GM18951 (cell line): Measurements from ENCODE around the gene GLI1.

Experiments used
- POLR2A ChIP-seq: IDR thresholded peaks from 4 replicates; pipeline ENCODE4 v1.6.1; 2011; ENCODE audit warnings: mild to moderate bottlenecking; ENCODE audit not compliant: insufficient read length, insufficient read depth; ENCODE audit errors: extremely low read depth
- in situ Hi-C: fragments of 300-500 bp; cut with MboI; formaldehyde crosslinking; loops from one replicate; pipeline ENCODE4 v1.12.0; 2022; ENCODE audit warnings: low sequenced_read_pairs, mixed read lengths, inconsistent platforms; ENCODE audit not compliant: unreplicated experiment

The GLI1 gene

DNA sequence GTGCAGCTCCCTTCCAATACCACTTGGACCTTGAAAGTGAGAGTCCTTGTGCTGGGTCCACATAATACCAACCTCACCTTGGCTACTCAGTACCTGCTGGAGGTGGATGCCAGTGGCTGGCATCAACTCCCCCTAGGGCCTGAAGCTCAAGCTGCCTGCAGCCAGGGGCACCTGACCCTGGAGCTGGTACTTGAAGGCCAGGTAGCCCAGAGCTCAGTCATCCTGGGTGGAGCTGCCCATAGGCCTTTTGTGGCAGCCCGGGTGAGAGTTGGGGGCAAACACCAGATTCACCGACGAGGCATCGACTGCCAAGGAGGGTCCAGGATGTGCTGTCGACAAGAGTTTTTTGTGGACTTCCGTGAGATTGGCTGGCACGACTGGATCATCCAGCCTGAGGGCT lies 10.2 kb upstream of the GLI1 start:
- in situ Hi-C loops: no loop called here

DNA sequence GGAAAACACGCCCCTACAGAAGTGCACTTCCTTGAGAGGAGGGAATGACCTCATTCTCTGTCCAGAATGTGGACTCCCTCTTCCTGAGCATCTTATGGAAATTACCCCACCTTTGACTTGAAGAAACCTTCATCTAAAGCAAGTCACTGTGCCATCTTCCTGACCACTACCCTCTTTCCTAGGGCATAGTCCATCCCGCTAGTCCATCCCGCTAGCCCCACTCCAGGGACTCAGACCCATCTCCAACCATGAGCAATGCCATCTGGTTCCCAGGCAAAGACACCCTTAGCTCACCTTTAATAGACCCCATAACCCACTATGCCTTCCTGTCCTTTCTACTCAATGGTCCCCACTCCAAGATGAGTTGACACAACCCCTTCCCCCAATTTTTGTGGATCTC lies 9.5 kb upstream of the GLI1 start:
- in situ Hi-C loops: no loop called here
- TF ChIP-seq POLR2A: no peak

More for the DNA sequence above, 10.2 kb upstream of the GLI1 start:
- TF ChIP-seq POLR2A: no peak

DNA sequence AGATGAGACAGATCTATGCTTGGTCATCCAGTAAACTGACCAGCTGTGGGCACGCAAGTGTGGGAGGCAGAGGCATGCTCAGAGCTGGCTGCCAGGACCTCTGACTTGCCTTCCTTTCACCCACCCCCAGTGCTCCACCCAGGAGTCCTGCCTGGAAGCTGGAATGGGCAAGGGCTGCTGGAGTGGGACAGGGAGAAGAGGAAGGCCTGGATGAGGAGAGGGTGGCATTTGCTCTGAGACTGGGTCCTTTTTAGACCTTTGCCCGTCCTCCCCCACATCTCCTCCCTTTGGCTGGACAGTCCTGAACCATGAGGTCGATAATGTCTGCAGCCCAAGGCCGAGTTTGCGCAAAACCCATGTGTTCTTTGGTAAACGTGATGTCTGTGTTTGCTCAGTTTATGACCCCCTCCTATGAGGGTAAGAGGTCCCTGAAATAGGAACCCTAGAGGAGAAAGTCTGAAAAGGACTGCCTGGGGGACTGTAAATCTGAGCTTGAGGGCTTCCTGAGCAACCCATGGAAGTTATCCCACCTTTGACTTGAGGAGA lies 8.3 kb upstream of the GLI1 start:
- TF ChIP-seq POLR2A: no peak

DNA sequence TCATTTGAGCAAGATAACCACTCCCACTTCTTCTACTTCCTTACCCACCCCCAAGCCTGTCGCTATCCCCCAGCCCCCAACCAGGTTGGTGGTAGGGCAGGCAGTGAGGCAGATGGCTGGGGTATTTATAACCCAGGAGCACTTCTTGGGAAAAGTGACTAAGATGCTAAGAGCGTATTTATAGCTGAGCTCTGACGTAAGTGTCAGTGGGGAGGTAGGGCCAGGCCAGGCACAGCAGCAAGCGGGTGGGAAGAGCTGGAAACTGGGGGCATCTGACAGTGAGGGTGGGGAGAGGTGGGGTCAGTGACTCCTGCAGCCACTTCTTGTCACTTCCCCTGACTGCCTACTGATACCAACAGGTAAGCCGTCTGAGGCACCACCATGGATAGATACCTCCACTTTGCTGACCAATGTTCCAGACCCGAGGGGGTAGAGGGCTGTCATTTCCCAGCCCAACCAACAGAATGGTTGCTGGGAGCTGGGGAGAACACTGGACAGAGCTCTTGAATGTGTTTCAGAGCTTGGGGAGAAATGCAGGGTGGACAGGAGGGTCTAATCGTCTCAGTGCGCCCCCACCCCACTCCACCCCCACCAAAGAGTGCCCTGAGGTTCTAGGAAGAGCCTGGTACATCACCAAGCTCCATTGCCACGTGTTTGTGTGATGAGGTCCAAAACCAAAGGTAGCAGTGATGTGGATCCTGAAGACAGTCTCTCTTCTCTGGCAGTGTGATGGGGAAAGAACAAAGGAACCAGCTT lies 7.2 kb upstream of the GLI1 start:
- in situ Hi-C loops: no loop called here
- TF ChIP-seq POLR2A: no peak

More for the DNA sequence above, 8.3 kb upstream of the GLI1 start:
- in situ Hi-C loops: no loop called here

DNA sequence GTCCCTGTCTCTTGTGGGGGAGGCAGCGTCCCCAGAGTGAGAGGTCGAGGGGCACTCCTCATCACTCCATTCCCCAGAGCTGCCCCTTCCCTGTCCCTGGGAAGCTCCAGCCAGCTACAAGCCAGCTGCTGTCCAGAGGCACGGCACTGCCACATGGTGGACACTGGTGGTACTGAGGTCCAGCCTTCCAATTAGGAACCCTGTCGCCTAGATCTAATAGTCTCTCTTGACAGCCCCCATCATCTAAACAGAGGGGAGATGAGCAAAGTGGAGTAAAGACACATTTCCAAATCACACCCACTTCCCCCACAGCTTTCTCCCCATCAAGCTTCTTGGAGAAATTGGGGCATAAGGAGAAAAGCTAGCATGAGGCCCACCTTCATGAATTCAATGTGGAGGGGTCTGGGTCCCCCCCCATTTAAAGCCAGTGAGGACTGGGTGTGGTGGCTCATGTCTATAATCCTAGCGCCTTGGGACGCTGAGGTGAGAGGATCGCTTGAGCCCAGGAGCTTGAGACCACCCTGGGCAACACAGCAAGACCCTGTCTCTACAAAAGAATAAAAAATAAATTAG lies 6.6 kb upstream of the GLI1 start:
- in situ Hi-C loops: no loop called here
- no peak for TF ChIP-seq POLR2A

DNA sequence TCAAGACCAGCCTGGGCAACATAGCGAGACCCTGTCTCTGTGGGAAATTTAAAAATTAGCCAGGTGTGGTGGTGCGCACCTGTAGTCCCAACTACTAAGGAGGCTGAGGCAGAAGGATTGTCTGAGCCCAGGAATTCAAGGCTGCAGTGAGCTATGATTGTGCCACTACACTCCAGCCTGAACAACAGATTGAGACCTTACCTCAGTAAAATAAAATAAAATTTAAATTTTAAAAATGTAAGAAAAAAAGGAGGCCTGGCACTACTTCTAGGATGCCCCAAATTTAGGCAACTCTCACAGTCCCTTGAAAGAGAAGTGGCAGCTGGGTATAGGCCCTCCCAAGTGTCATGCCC lies 5.4 kb upstream of the GLI1 start:
- TF ChIP-seq POLR2A: no peak
- in situ Hi-C loops: no loop called here

DNA sequence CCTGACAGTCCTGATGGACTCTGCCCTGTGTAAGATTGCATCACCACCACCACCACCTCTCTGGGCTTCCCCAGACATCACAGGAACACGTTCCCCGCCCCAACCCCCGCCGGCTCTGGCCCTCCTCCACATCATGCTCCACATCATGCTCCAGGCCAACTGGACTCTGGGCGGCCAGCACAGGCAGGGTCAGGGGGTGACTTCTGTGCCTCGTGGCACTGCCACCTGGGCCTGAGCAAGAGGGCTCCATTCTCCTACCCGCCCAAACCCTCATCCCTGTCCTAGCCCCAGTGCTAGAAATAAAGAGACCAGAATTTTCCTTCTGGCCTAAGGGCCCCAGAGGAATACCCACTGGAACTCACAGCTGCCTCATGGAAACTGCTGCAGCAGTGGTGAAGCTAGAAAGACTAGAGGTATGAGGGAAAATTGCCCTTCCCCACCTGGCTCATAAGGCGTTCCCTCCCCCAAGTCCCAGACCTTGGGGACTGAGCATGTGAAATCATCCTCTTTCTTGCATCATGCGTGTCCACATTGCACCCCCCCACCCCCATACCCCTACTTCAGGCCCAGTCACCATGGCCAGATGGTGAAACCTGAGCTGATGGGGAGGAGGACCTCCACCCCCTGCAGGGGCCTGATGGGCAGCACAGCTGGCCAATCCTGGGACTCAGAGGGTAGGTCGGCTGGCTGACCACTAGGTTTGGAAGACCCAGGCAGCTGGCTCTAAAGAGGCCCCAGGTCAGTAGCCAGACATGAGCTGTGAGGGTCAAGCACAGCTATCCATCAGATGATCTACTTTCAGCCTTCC lies 4.8 kb upstream of the GLI1 start, which contains the start of gene INHBE:
TSS of gene INHBE (plus strand) at position 742 of the 808 bp plus-strand sequence. CDS start 230 bp downstream, outside the sequence.
- peak; percentile 6 for TF ChIP-seq POLR2A
- in situ Hi-C loops: no loop called here

DNA sequence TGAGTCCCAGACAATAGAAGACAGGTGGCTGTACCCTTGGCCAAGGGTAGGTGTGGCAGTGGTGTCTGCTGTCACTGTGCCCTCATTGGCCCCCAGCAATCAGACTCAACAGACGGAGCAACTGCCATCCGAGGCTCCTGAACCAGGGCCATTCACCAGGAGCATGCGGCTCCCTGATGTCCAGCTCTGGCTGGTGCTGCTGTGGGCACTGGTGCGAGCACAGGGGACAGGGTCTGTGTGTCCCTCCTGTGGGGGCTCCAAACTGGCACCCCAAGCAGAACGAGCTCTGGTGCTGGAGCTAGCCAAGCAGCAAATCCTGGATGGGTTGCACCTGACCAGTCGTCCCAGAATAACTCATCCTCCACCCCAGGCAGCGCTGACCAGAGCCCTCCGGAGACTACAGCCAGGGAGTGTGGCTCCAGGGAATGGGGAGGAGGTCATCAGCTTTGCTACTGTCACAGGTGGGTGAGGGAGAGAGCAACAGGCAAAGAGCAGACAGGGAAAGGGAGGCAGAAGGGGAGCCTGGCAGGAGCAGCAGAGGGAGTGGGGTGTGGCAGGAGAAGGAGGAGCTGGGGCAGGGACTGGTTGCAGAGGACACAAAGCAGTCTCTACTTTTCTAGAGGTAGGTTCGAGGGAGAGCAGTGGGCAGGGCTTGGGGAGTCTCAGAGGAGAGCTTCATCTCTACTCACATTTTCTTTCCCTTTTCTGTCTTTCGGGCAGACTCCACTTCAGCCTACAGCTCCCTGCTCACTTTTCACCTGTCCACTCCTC lies 4.0 kb upstream of the GLI1 start:
- in situ Hi-C loops: no loop called here
- TF ChIP-seq POLR2A: no peak

DNA sequence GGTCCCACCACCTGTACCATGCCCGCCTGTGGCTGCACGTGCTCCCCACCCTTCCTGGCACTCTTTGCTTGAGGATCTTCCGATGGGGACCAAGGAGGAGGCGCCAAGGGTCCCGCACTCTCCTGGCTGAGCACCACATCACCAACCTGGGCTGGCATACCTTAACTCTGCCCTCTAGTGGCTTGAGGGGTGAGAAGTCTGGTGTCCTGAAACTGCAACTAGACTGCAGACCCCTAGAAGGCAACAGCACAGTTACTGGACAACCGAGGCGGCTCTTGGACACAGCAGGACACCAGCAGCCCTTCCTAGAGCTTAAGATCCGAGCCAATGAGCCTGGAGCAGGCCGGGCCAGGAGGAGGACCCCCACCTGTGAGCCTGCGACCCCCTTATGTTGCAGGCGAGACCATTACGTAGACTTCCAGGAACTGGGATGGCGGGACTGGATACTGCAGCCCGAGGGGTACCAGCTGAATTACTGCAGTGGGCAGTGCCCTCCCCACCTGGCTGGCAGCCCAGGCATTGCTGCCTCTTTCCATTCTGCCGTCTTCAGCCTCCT lies 3.4 kb upstream of the GLI1 start:
- TF ChIP-seq POLR2A: no peak
- in situ Hi-C loops: no loop called here

DNA sequence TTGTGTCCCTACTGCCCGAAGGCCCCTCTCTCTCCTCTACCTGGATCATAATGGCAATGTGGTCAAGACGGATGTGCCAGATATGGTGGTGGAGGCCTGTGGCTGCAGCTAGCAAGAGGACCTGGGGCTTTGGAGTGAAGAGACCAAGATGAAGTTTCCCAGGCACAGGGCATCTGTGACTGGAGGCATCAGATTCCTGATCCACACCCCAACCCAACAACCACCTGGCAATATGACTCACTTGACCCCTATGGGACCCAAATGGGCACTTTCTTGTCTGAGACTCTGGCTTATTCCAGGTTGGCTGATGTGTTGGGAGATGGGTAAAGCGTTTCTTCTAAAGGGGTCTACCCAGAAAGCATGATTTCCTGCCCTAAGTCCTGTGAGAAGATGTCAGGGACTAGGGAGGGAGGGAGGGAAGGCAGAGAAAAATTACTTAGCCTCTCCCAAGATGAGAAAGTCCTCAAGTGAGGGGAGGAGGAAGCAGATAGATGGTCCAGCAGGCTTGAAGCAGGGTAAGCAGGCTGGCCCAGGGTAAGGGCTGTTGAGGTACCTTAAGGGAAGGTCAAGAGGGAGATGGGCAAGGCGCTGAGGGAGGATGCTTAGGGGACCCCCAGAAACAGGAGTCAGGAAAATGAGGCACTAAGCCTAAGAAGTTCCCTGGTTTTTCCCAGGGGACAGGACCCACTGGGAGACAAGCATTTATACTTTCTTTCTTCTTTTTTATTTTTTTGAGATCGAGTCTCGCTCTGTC lies 2.7 kb upstream of the GLI1 start:
- in situ Hi-C loops: no loop called here
- TF ChIP-seq POLR2A: no peak

DNA sequence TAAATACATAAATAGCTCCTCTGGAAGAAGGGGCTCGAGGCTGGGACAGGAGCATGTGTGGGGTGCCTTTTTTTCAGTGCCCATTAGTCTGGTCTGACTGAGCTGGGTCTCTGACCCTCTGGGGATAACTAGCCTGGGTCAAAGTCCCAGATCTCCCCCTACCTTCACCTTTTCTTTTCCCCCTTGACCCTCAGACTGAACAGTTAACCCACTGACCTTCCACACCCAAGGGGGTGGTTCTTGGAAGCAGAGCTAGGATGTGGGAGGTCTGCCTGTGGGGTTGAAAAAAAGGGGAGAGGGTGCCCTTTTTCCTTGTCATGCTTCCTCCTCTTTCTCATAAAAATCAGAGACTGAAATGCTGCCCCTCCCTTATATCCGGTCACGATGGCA lies 925 bp upstream of the GLI1 start:
- no peak for TF ChIP-seq POLR2A
- in situ Hi-C loops: no loop called here
